ENCODE data around the gene DAW1.

The DAW1 gene

DNA sequence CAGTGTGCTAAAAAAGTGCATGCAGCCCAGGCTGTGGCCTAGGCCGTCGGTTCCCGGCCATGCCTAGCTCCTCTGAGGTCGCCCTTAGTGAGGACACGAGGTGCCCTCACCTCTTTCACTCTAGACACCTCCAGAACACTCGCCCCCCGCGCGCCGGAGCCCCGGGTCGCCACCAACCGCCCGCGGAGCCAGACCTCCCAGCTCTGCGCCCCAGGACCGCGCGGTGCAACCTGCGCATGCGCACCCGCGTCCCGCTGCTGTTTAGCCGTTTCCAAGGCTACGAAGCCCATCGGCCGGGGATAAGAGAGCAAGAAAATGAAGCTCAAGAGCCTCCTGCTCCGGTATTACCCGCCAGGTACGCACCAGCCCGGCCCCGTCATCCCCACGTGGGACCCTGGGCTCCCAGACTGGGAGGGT is at the start of gene DAW1:
Gene DAW1 (plus strand): TSS at position 257 of the 417 bp plus-strand sequence. CDS start 59 bp downstream, at position 316.
- H3K9ac ChIP-seq (ENCODE audit: low read depth, low read length), result peak within 1 kb of the TSS; percentile 29; the same call in 1 of the 2 replicates
- H3K27me3 ChIP-seq (ENCODE audit: insufficient read depth, low read length), result peaks cover 17% of the 10 kb centered on the region; the same call in 1 of the 2 replicates
- peak within 1 kb of the TSS; percentile 69; the same call in 1 of the 2 replicates for H3K4me3 ChIP-seq (ENCODE audit: low read length)
- H3K4me1 ChIP-seq (ENCODE audit: insufficient read depth, low read length), result peaks cover 3% of the 10 kb centered on the region; the same call in 1 of the 2 replicates
- H3K36me3 ChIP-seq (ENCODE audit: insufficient read depth, low read depth, low read length), result no peaks in the 10 kb centered on the region
- no peaks in the 10 kb centered on the region for H3K9me3 ChIP-seq (ENCODE audit: insufficient read depth, low read depth, low read length)
- H3K27ac ChIP-seq (ENCODE audit: low read length), result no peak within 1 kb of the TSS

DNA sequence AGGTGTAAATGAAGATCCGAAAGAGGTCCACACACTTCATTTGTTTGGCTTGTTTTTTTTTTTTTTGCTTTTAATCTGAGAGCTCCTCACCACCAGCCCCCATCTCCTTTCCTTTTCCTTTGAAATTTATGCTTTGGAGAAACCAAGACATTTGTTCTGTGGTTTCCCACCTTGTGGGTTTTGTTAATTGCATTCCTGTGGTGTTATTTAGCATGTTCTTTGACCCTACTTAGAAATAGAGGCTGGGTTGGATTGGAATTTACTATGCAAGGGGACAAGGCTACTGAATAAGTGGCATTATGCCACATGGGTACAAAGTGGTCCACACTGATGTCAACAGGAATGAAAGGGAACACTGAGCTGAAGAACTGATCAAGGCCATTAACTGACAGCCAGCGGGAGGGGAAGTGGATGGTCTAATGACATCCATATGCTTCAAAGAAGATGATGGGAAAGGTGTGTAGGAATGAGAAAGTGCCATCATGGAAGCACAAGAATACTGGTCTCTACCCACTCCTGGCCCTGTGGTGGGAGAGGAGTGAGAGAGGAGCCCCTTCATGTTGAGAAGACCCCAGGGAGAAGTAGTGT is 48.9 kb upstream of the DAW1 start:
- H3K27ac ChIP-seq (ENCODE audit: low read length), result no peak overlapping the region
- H3K4me3 ChIP-seq (ENCODE audit: low read length), result no peak overlapping the region
- H3K9me3 ChIP-seq (ENCODE audit: insufficient read depth, low read depth, low read length), result no peaks in the 10 kb centered on the region
- H3K4me1 ChIP-seq (ENCODE audit: insufficient read depth, low read length), result no peaks in the 10 kb centered on the region
- H3K27me3 ChIP-seq (ENCODE audit: insufficient read depth, low read length), result no peaks in the 10 kb centered on the region
- no peaks in the 10 kb centered on the region for H3K36me3 ChIP-seq (ENCODE audit: insufficient read depth, low read depth, low read length)
- no peak overlapping the region for H3K9ac ChIP-seq (ENCODE audit: low read depth, low read length)

- no peak overlapping the region for H3K9ac ChIP-seq (ENCODE audit: low read depth, low read length)
- no peak overlapping the region for H3K27ac ChIP-seq (ENCODE audit: low read length)
- H3K27me3 ChIP-seq (ENCODE audit: insufficient read depth, low read length), result no peaks in the 10 kb centered on the region
- no peak overlapping the region for H3K4me3 ChIP-seq (ENCODE audit: low read length)
- H3K9me3 ChIP-seq (ENCODE audit: insufficient read depth, low read depth, low read length), result no peaks in the 10 kb centered on the region
- H3K4me1 ChIP-seq (ENCODE audit: insufficient read depth, low read length), result no peaks in the 10 kb centered on the region
- no peaks in the 10 kb centered on the region for H3K36me3 ChIP-seq (ENCODE audit: insufficient read depth, low read depth, low read length)
Observed at GRCh38 chr2:227823922-227824321, 47.5 kb upstream of the DAW1 start.

- Histone ChIP-seq H3K9me3 (ENCODE audit: insufficient read depth, low read depth, low read length) (no peaks in the 10 kb centered on the region), H3K27ac (ENCODE audit: low read length) (no peak overlapping the region), H3K4me1 (ENCODE audit: insufficient read depth, low read length) (no peaks in the 10 kb centered on the region), H3K9ac (ENCODE audit: low read depth, low read length) (no peak overlapping the region), H3K27me3 (ENCODE audit: insufficient read depth, low read length) (no peaks in the 10 kb centered on the region), H3K4me3 (ENCODE audit: low read length) (no peak overlapping the region), H3K36me3 (ENCODE audit: insufficient read depth, low read depth, low read length) (no peaks in the 10 kb centered on the region)
Observed at GRCh38 chr2:227824711-227825110, 46.7 kb upstream of the DAW1 start.

DNA sequence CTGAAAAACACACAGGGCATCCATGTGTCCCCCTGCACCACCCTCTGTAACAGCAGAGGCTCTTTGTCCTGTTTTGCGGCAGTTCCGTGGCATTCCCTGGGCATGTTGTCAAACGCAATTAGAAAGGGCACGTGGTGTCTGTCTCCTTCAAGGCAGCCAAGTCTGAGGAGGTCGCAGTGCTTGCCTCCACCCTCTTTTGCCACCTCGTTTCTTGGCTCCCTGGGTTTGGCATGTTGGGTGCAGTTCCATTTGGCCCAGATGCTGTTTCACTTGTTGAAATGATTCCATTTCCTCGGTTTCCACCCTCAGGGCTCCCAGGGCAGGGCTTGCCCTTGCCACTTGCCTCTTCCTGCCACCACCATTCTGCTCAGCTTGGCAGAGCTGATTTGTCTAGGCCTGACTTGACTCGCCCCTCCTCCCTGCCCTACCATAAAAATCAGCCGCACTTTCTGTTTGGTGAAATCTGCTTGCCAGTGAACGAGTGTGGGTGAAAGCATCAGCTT is 45.4 kb upstream of the DAW1 start:
- Histone ChIP-seq H3K27ac (ENCODE audit: low read length) (no peak overlapping the region), H3K4me3 (ENCODE audit: low read length) (no peak overlapping the region), H3K36me3 (ENCODE audit: insufficient read depth, low read depth, low read length) (no peaks in the 10 kb centered on the region), H3K9ac (ENCODE audit: low read depth, low read length) (no peak overlapping the region), H3K9me3 (ENCODE audit: insufficient read depth, low read depth, low read length) (no peaks in the 10 kb centered on the region), H3K4me1 (ENCODE audit: insufficient read depth, low read length) (no peaks in the 10 kb centered on the region), H3K27me3 (ENCODE audit: insufficient read depth, low read length) (no peaks in the 10 kb centered on the region)

GRCh38 chr2:227826563-227826962 is 44.9 kb upstream of the DAW1 start:
- H3K9me3 ChIP-seq (ENCODE audit: insufficient read depth, low read depth, low read length), result no peaks in the 10 kb centered on the region
- no peaks in the 10 kb centered on the region for H3K27me3 ChIP-seq (ENCODE audit: insufficient read depth, low read length)
- H3K36me3 ChIP-seq (ENCODE audit: insufficient read depth, low read depth, low read length), result no peaks in the 10 kb centered on the region
- H3K4me1 ChIP-seq (ENCODE audit: insufficient read depth, low read length), result no peaks in the 10 kb centered on the region
- H3K27ac ChIP-seq (ENCODE audit: low read length), result no peak overlapping the region
- H3K9ac ChIP-seq (ENCODE audit: low read depth, low read length), result no peak overlapping the region
- H3K4me3 ChIP-seq (ENCODE audit: low read length), result no peak overlapping the region

GRCh38 chr2:227827143-227827542 is 44.3 kb upstream of the DAW1 start:
- H3K4me3 ChIP-seq (ENCODE audit: low read length), result no peak overlapping the region
- no peaks in the 10 kb centered on the region for H3K9me3 ChIP-seq (ENCODE audit: insufficient read depth, low read depth, low read length)
- no peaks in the 10 kb centered on the region for H3K27me3 ChIP-seq (ENCODE audit: insufficient read depth, low read length)
- no peaks in the 10 kb centered on the region for H3K36me3 ChIP-seq (ENCODE audit: insufficient read depth, low read depth, low read length)
- H3K9ac ChIP-seq (ENCODE audit: low read depth, low read length), result no peak overlapping the region
- H3K27ac ChIP-seq (ENCODE audit: low read length), result no peak overlapping the region
- H3K4me1 ChIP-seq (ENCODE audit: insufficient read depth, low read length), result no peaks in the 10 kb centered on the region

DNA sequence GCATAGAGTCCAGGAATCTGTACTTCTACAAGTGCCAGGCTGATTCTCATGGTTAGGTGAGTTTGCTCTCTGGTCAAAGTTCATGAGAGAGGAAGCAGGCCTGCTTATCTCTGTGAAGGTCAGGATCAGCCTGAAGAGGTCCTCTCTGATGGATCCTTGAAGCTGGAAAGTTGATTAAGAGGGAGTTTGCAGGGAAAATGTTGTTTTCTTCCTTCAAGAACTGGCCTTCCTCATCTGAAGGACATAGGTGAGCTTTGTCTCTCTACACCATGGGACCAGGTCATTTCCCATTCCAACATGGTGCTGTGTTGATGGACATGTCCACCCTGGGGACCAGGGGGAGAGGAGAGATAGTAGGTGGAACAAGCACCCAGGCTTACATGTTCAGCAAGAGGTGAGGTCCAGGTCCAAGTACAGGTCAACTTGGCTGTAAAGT is 42.9 kb upstream of the DAW1 start:
- H3K4me3 ChIP-seq (ENCODE audit: low read length), result no peak overlapping the region
- no peaks in the 10 kb centered on the region for H3K9me3 ChIP-seq (ENCODE audit: insufficient read depth, low read depth, low read length)
- H3K4me1 ChIP-seq (ENCODE audit: insufficient read depth, low read length), result no peaks in the 10 kb centered on the region
- H3K27me3 ChIP-seq (ENCODE audit: insufficient read depth, low read length), result no peaks in the 10 kb centered on the region
- H3K27ac ChIP-seq (ENCODE audit: low read length), result no peak overlapping the region
- H3K9ac ChIP-seq (ENCODE audit: low read depth, low read length), result no peak overlapping the region
- no peaks in the 10 kb centered on the region for H3K36me3 ChIP-seq (ENCODE audit: insufficient read depth, low read depth, low read length)

DNA sequence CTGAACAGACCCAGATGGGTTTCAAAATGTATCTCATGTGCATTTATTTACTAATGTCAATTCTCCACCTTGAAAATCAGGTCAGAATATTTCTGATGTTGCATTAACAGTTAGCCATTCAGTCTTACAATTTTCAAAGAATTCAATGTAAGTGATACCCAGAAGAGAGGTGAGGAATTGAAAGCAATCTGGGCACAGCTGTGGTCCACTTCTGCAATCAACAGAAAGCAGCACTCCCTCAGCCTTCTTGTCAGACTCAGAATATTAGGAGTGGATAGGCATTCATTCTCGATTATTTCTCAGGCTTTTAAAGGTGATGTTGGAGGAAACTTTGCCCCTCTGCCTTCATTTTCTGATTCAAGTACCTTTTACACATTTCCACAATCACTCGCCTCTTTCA is 42.1 kb upstream of the DAW1 start:
- Histone ChIP-seq H3K4me3 (ENCODE audit: low read length) (no peak overlapping the region), H3K9ac (ENCODE audit: low read depth, low read length) (no peak overlapping the region), H3K4me1 (ENCODE audit: insufficient read depth, low read length) (no peaks in the 10 kb centered on the region), H3K9me3 (ENCODE audit: insufficient read depth, low read depth, low read length) (no peaks in the 10 kb centered on the region), H3K36me3 (ENCODE audit: insufficient read depth, low read depth, low read length) (no peaks in the 10 kb centered on the region), H3K27me3 (ENCODE audit: insufficient read depth, low read length) (no peaks in the 10 kb centered on the region), H3K27ac (ENCODE audit: low read length) (no peak overlapping the region)

GRCh38 chr2:227834423-227834822 is 37.0 kb upstream of the DAW1 start:
- Histone ChIP-seq H3K27ac (ENCODE audit: low read length) (no peak overlapping the region), H3K9ac (ENCODE audit: low read depth, low read length) (no peak overlapping the region), H3K9me3 (ENCODE audit: insufficient read depth, low read depth, low read length) (no peaks in the 10 kb centered on the region), H3K4me3 (ENCODE audit: low read length) (no peak overlapping the region), H3K4me1 (ENCODE audit: insufficient read depth, low read length) (no peaks in the 10 kb centered on the region), H3K27me3 (ENCODE audit: insufficient read depth, low read length) (no peaks in the 10 kb centered on the region), H3K36me3 (ENCODE audit: insufficient read depth, low read depth, low read length) (no peaks in the 10 kb centered on the region)

DNA sequence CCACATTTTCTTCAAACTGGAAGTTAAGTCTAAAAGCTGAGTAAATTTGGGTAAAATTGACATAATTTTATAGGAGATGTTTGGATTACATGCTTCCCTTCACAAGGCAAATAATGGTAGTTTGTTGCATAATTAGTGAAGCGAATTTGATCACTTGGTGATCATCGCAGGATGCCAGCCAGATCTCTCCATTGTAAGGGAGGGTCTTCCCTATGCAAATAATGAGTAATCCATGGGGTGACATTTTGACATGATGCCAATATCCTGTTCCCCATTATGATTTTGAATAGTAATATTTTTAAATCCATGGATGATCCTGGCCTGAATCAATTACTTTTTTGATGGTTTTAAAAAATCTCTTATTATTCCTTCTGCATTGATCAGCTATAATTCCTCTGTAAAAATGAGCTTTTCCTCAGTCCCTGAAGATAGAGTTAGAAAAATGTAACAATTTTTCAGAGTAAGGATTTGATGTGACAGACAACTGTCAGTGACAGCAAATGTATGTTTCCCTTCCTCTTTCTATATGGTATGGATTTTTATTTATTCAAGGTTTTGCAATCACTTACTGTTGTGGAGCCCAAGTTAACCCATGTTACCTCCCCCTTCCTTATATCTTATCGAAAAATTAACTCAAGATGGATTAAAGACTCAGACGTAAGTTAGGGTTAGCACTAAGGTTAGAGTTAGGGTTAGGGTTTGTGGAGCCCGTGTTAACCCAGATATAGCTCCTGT is 36.3 kb upstream of the DAW1 start:
- H3K27ac ChIP-seq (ENCODE audit: low read length), result no peak overlapping the region
- H3K27me3 ChIP-seq (ENCODE audit: insufficient read depth, low read length), result no peaks in the 10 kb centered on the region
- H3K9me3 ChIP-seq (ENCODE audit: insufficient read depth, low read depth, low read length), result no peaks in the 10 kb centered on the region
- H3K9ac ChIP-seq (ENCODE audit: low read depth, low read length), result no peak overlapping the region
- no peak overlapping the region for H3K4me3 ChIP-seq (ENCODE audit: low read length)
- no peaks in the 10 kb centered on the region for H3K4me1 ChIP-seq (ENCODE audit: insufficient read depth, low read length)
- H3K36me3 ChIP-seq (ENCODE audit: insufficient read depth, low read depth, low read length), result no peaks in the 10 kb centered on the region
